WTC11 (cell line): ENCODE data around the gene SETD7. TPM values are rescaled to one million over a fixed set of nuclear protein-coding genes. Genes with fewer than 3 reads are reported as not detected.

Experiments
- ATAC-seq: fragments of 200-7000 bp; cut with Tn5 transposase; 2 replicates; pipeline ENCODE4 v1.10.0; 2021; ENCODE audit warnings: mild to moderate bottlenecking, moderate library complexity
- CTCF ChIA-PET: fragments of 300-600 bp; sonication (Branson Sonifier 250); formaldehyde crosslinking; loops from one replicate; lab custom pipeline; 2021; ENCODE audit warnings: antibody characterized with exemption; lab: Charles Lee
- POLR2A ChIA-PET: fragments of 350-600 bp; sonication (Branson Sonifier 250); formaldehyde crosslinking; loops from one replicate; lab custom pipeline; 2021; ENCODE audit warnings: antibody characterized with exemption; lab: Charles Lee
- DNase-seq: peaks from one replicate; pipeline ENCODE4 v3.0.0; 2021; ENCODE audit warnings: low spot score
- H3K27ac Mint-ChIP-seq: 2 replicates; pipeline ENCODE4 v1.8.0; 2021; ENCODE audit warnings: mixed read lengths
- H3K27me3 Mint-ChIP-seq: 2 replicates; pipeline ENCODE4 v1.8.0; 2021; ENCODE audit warnings: low read depth, mild to moderate bottlenecking, moderate library complexity, mixed read lengths
- H3K36me3 Mint-ChIP-seq: 2 replicates; pipeline ENCODE4 v1.8.0; 2021; ENCODE audit warnings: mixed read lengths
- H3K4me1 Mint-ChIP-seq: 2 replicates; pipeline ENCODE4 v1.8.0; 2022; ENCODE audit warnings: mixed read lengths
- H3K4me3 Mint-ChIP-seq: 2 replicates; pipeline ENCODE4 v1.8.0; 2021; ENCODE audit warnings: mild to moderate bottlenecking, moderate library complexity, mixed read lengths
- H3K9me3 Mint-ChIP-seq: 2 replicates; pipeline ENCODE4 v1.8.0; 2021; ENCODE audit warnings: mixed read lengths
- AFF4 ChIP-seq: sonication (generic); formaldehyde crosslinking; IDR thresholded peaks from 2 replicates; pipeline ENCODE4 v1.8.1; 2023; ENCODE audit warnings: mild to moderate bottlenecking, missing genetic modification reagents, borderline replicate concordance
- CBFB ChIP-seq: sonication (generic); formaldehyde crosslinking; IDR thresholded peaks from 2 replicates; pipeline ENCODE4 v1.8.1; 2022; ENCODE audit warnings: mild to moderate bottlenecking, low read depth, missing genetic modification reagents
- EMX1 ChIP-seq: fragments of 250-450 bp; sonication (Bioruptor Pico); IDR thresholded peaks from 2 replicates; pipeline ENCODE4 v1.8.0; 2021; ENCODE audit warnings: mild to moderate bottlenecking
- FOXP1 ChIP-seq: sonication (generic); formaldehyde crosslinking; IDR thresholded peaks from 2 replicates; pipeline ENCODE4 v1.8.0; 2022; ENCODE audit warnings: missing genetic modification reagents, mild to moderate bottlenecking, moderate library complexity, borderline replicate concordance
- FOXP4 ChIP-seq: sonication (generic); formaldehyde crosslinking; IDR thresholded peaks from 2 replicates; pipeline ENCODE4 v1.8.0; 2022; ENCODE audit warnings: mild to moderate bottlenecking, missing genetic modification reagents
- HMGA2 ChIP-seq: fragments of 250-450 bp; sonication (Bioruptor Pico); IDR thresholded peaks from 2 replicates; pipeline ENCODE4 v1.4.0; 2021; ENCODE audit warnings: mild to moderate bottlenecking, moderate library complexity
- HMGXB4 ChIP-seq: sonication (generic); formaldehyde crosslinking; IDR thresholded peaks from 2 replicates; pipeline ENCODE4 v1.8.1; 2023; ENCODE audit warnings: mild to moderate bottlenecking, moderate library complexity, missing genetic modification reagents
- JAZF1 ChIP-seq: fragments of 250-450 bp; sonication (Bioruptor Pico); IDR thresholded peaks from 2 replicates; pipeline ENCODE4 v1.9.0; 2021; ENCODE audit warnings: moderate library complexity, mild to moderate bottlenecking, inconsistent platforms
- NFATC4 ChIP-seq: fragments of 250-450 bp; sonication (Bioruptor Pico); IDR thresholded peaks from 2 replicates; pipeline ENCODE4 v1.9.0; 2021; ENCODE audit warnings: mild to moderate bottlenecking
- PRRX2 ChIP-seq: fragments of 250-450 bp; sonication (Bioruptor Pico); IDR thresholded peaks from 2 replicates; pipeline ENCODE4 v1.8.0; 2021; ENCODE audit warnings: mild to moderate bottlenecking
- USF1 ChIP-seq: sonication (generic); formaldehyde crosslinking; IDR thresholded peaks from 2 replicates; pipeline ENCODE4 v1.8.0; 2022; ENCODE audit warnings: mild to moderate bottlenecking, missing genetic modification reagents
- ZNF281 ChIP-seq: sonication (generic); formaldehyde crosslinking; IDR thresholded peaks from 2 replicates; pipeline ENCODE4 v1.8.0; 2023; ENCODE audit warnings: mild to moderate bottlenecking, missing genetic modification reagents
- ZNF317 ChIP-seq: sonication (generic); formaldehyde crosslinking; IDR thresholded peaks from 2 replicates; pipeline ENCODE4 v1.8.1; 2023; ENCODE audit warnings: low read depth, mild to moderate bottlenecking, moderate library complexity, missing genetic modification reagents, borderline replicate concordance
- ZNF396 ChIP-seq: fragments of 250-450 bp; sonication (Bioruptor Pico); IDR thresholded peaks from 2 replicates; pipeline ENCODE4 v1.8.0; 2021; ENCODE audit warnings: mild to moderate bottlenecking, moderate library complexity, borderline replicate concordance
- ZNF416 ChIP-seq: fragments of 250-450 bp; sonication (Bioruptor Pico); IDR thresholded peaks from 2 replicates; pipeline ENCODE4 v1.9.0; 2021; ENCODE audit warnings: mild to moderate bottlenecking, inconsistent platforms
- ZNF671 ChIP-seq: fragments of 250-450 bp; sonication (Bioruptor Pico); IDR thresholded peaks from 2 replicates; pipeline ENCODE4 v1.8.0; 2021; ENCODE audit warnings: mild to moderate bottlenecking
- total RNA-seq: library from RNA; stranded (reverse); gene quantifications from 3 replicates; pipeline ENCODE4 v1.2.3, GENCODE V29; 2021

SETD7 gene
- total RNA-seq, 1 experiment from 2014 or later, result 5.6 TPM

- no peak for TF ChIP-seq USF1 (CRISPR knock-in tag)
- TF ChIP-seq ZNF281 (CRISPR knock-in tag), result no peak
- TF ChIP-seq EMX1, result no peak
- TF ChIP-seq FOXP1 (CRISPR knock-in tag), result no peak
- TF ChIP-seq AFF4 (CRISPR knock-in tag), result no peak
- TF ChIP-seq ZNF416 (CRISPR knock-in tag), result no peak
- no peak for TF ChIP-seq FOXP4
- TF ChIP-seq ZNF396, result no peak
Measured at GRCh38 chr4:139587446-139587845, 31.4 kb upstream of the SETD7 start (continued).

- peaks cover 25% of the 10 kb centered on the region for H3K27me3 Mint-ChIP-seq
- H3K4me1 Mint-ChIP-seq, result peaks cover 13% of the 10 kb centered on the region
- CTCF ChIA-PET, result interaction anchor here (1.0 to 2.6 kb wide), 3 partner anchors 18 to 72 kb away, joined by 3 to 8 read pairs (median 5); no protein-coding TSS in a partner anchor
- no peak overlapping the region for H3K27ac Mint-ChIP-seq
- H3K9me3 Mint-ChIP-seq, result no peaks in the 10 kb centered on the region
- no peak for TF ChIP-seq ZNF671 (CRISPR knock-in tag)
- no peak for TF ChIP-seq ZNF317 (CRISPR knock-in tag)
- no peak for TF ChIP-seq PRRX2 (CRISPR knock-in tag)
- no peak for TF ChIP-seq NFATC4
- no peak for TF ChIP-seq CBFB (CRISPR knock-in tag)
- no peak for TF ChIP-seq HMGXB4 (CRISPR knock-in tag)
- no peak for TF ChIP-seq HMGA2
- no peak for TF ChIP-seq JAZF1 (CRISPR knock-in tag)
- DNase-seq (no peak), ATAC-seq (no peak)
- POLR2A ChIA-PET, result no interaction called here
- H3K4me3 Mint-ChIP-seq, result no peak overlapping the region
- no peaks in the 10 kb centered on the region for H3K36me3 Mint-ChIP-seq
Measured at GRCh38 chr4:139585473-139585872, 29.5 kb upstream of the SETD7 start.
